K562 (cell line): ENCODE results near the gene CARS2. TPM values are rescaled to one million over a fixed set of nuclear protein-coding genes. Genes with fewer than 3 reads are reported as not detected.
"Not testable (repeated sequence)": the region's sequence is repeated elsewhere in the genome, so short reads cannot be mapped to it uniquely, and the experiment has no call there.

Experiments used
- ATAC-seq: fragments of 200-7000 bp; cut with Tn5 transposase; 3 replicates; pipeline ENCODE4 v1.9.1; 2020; ENCODE audit warnings: moderate library complexity
- BruUV-seq: library from RNA; stranded (reverse); fragments of 400-500 nt; replicated peaks from 2 replicates; lab custom pipeline; 2021; lab: Mats Ljungman, UMichigan
- CTCF ChIA-PET: fragments of 300-600 bp; formaldehyde crosslinking; extraction: SDS; loops from one replicate; lab custom pipeline; 2021; ENCODE audit warnings: low intra/inter-chr PET ratio; lab: Yijun Ruan, JAX
- POLR2A ChIA-PET: fragments of 300-600, 350-650 bp; sonication (Branson Sonifier 250); formaldehyde crosslinking; extraction: SDS; loops from one replicate; lab custom pipeline; 2021; ENCODE audit warnings: antibody characterized with exemption, inconsistent platforms; lab: Yijun Ruan, JAX
- DNase-seq, 4 experiments: peaks; one replicate each; pipeline versions ENCODE4 v3.0.0 to v3.0.0-alpha.2; 2011 to 2018; ENCODE audit warnings: low spot score in 3 of 4, mixed read lengths in 3 of 4; ENCODE audit errors: extremely low read depth in 1 of 4
- FAIRE-seq: peaks from 2 replicates; lab custom pipeline; 2011; peaks lifted over from hg19 to GRCh38; lab: Jason Lieb, UNC
- H2AFZ ChIP-seq: 2 replicates; pipeline ENCODE4 v1.6.0; 2011; ENCODE audit warnings: low read depth, low read length, control low read depth, inconsistent platforms
- H3K27ac ChIP-seq: fragments of 200-600 bp; 3 replicates; pipeline ENCODE4 v1.8.0; 2011; ENCODE audit warnings: low read depth, mild to moderate bottlenecking, control low read depth, inconsistent platforms, low read length, moderate library complexity, mixed read lengths; ENCODE audit errors: extremely low read depth
- H3K27me3 ChIP-seq, 2 experiments: fragments of 300-600 bp in 1 of 2; 2 replicates in 1 of 2; 3 replicates in 1 of 2; pipeline versions ENCODE4 v1.6.0 to v1.8.0; 2011; ENCODE audit warnings: inconsistent platforms in 2 of 2, low read length in 2 of 2, mild to moderate bottlenecking in 1 of 2, mixed read lengths in 1 of 2, moderate library complexity in 1 of 2; ENCODE audit not compliant: control insufficient read depth in 2 of 2, insufficient read depth in 2 of 2
- H3K36me3 ChIP-seq: fragments of 300-600 bp; 3 replicates; pipeline ENCODE4 v1.8.0; 2011; ENCODE audit warnings: mild to moderate bottlenecking, low read length, inconsistent platforms; ENCODE audit not compliant: control insufficient read depth, insufficient read depth
- H3K4me1 ChIP-seq, 2 experiments: fragments of 200-600 bp in 1 of 2; replicated peaks in 1 of 2; 2 replicates in 1 of 2; 3 replicates in 1 of 2; pipeline versions ENCODE4 v1.5.1 to v1.8.0; 2011; ENCODE audit warnings: inconsistent platforms in 2 of 2, low read length in 2 of 2, mild to moderate bottlenecking in 1 of 2, mixed read lengths in 1 of 2, moderate library complexity in 1 of 2; ENCODE audit not compliant: control insufficient read depth in 2 of 2, insufficient read depth in 2 of 2
- H3K4me2 ChIP-seq: 2 replicates; pipeline ENCODE4 v1.6.1; 2011; ENCODE audit warnings: low read length, control low read depth, inconsistent platforms, mixed read lengths; ENCODE audit not compliant: insufficient read depth
- H3K4me3 ChIP-seq: fragments of 200-600 bp; sonication (generic), shearing (Covaris generic); 2 replicates; pipeline ENCODE4 v1.5.1; 2016; ENCODE audit warnings: control low read depth, inconsistent platforms
- H3K79me2 ChIP-seq: fragments of 200-600 bp; 3 replicates; pipeline ENCODE4 v1.8.0; 2011; ENCODE audit warnings: low read length, inconsistent platforms; ENCODE audit not compliant: control insufficient read depth, insufficient read depth
- H3K9ac ChIP-seq, 2 experiments: 2 replicates each; pipeline versions ENCODE4 v1.6.0 to v1.6.1; 2011; ENCODE audit warnings: low read depth in 2 of 2, low read length in 2 of 2, control low read depth in 1 of 2, inconsistent platforms in 1 of 2, mild to moderate bottlenecking in 1 of 2, mixed read lengths in 1 of 2; ENCODE audit not compliant: insufficient read depth in 1 of 2
- H3K9me1 ChIP-seq: one replicate; pipeline ENCODE4 v1.6.0; 2011; ENCODE audit warnings: inconsistent platforms, mild to moderate bottlenecking, low read length, moderate library complexity; ENCODE audit not compliant: control insufficient read depth, insufficient read depth
- H3K9me3 ChIP-seq: replicated peaks from 2 replicates; pipeline ENCODE4 v1.5.1; 2011; ENCODE audit warnings: low read depth, low read length, inconsistent platforms; ENCODE audit not compliant: control insufficient read depth, insufficient read depth
- H4K20me1 ChIP-seq: replicated peaks from 2 replicates; pipeline ENCODE4 v1.6.1; 2011; ENCODE audit warnings: low read length, inconsistent platforms, mixed read lengths; ENCODE audit not compliant: control insufficient read depth, insufficient read depth
- CC2D1A ChIP-seq: fragments of 450-650 bp; IDR thresholded peaks from 2 replicates; pipeline ENCODE4 v1.6.1; 2017; ENCODE audit warnings: mild to moderate bottlenecking
- ETV6 ChIP-seq, 3 experiments: fragments of 150-350 bp in 1 of 3; sonication (generic) in 1 of 3; formaldehyde crosslinking in 1 of 3; IDR thresholded peaks; 2 replicates each; pipeline versions ENCODE4 v1.6.1 to v1.8.0; 2014 to 2022; ENCODE audit warnings: borderline replicate concordance in 2 of 3, low read depth in 2 of 3, antibody characterized with exemption in 1 of 3, low read length in 1 of 3, mild to moderate bottlenecking in 1 of 3, missing genetic modification reagents in 1 of 3
- ID3 ChIP-seq, 2 experiments: fragments of 250-450 bp in 1 of 2; fragments of 450-650 bp in 1 of 2; sonication (Bioruptor Pico) in 1 of 2; IDR thresholded peaks; 2 replicates each; pipeline versions ENCODE4 v1.6.1 to v1.8.0; 2016 to 2021; ENCODE audit warnings: mild to moderate bottlenecking in 2 of 2, moderate library complexity in 2 of 2, missing compliant biosample characterization in 1 of 2, missing genetic modification characterization in 1 of 2
- KLF1 ChIP-seq: fragments of 450-650 bp; IDR thresholded peaks from 2 replicates; pipeline ENCODE4 v1.6.1; 2016; ENCODE audit warnings: missing genetic modification characterization, missing compliant biosample characterization
- PYGO2 ChIP-seq: fragments of 450-650 bp; IDR thresholded peaks from 2 replicates; pipeline ENCODE4 v1.6.1; 2016; ENCODE audit warnings: mild to moderate bottlenecking, missing genetic modification characterization, moderate library complexity, missing compliant biosample characterization
- RB1 ChIP-seq: fragments of 450-650 bp; IDR thresholded peaks from 2 replicates; pipeline ENCODE4 v1.6.1; 2017; ENCODE audit warnings: low read depth, mild to moderate bottlenecking
- THRA ChIP-seq: fragments of 450-650 bp; IDR thresholded peaks from 2 replicates; pipeline ENCODE4 v1.6.1; 2017; ENCODE audit warnings: mild to moderate bottlenecking, moderate library complexity
- TRIM25 ChIP-seq: fragments of 450-650 bp; IDR thresholded peaks from 2 replicates; pipeline ENCODE4 v1.7.0; 2016; ENCODE audit warnings: borderline replicate concordance
- ZNF165 ChIP-seq: fragments of 250-450 bp; sonication (Bioruptor Pico); IDR thresholded peaks from 2 replicates; pipeline ENCODE4 v1.4.0; 2020; ENCODE audit warnings: borderline replicate concordance
- ZNF436 ChIP-seq: fragments of 250-450, 450-650 bp; sonication (Bioruptor Pico); formaldehyde crosslinking; IDR thresholded peaks from 2 replicates; pipeline ENCODE4 v1.7.0; 2020; ENCODE audit warnings: mild to moderate bottlenecking
- WGBS: fragments of 100-300 bp; shearing (Covaris generic); methylation state at CpG from one replicate; pipeline ENCODE4 v1.1.6; 2016; ENCODE audit warnings: low coverage, mixed read lengths; ENCODE audit not compliant: insufficient coverage; ENCODE audit errors: missing lambda C conversion rate; 5-methylcytosine and 5-hydroxymethylcytosine counted together
- in situ Hi-C: fragments of 300-500 bp; cut with MboI; formaldehyde crosslinking; loops from 4 replicates; pipeline ENCODE4 v1.15.0; 2018; ENCODE audit warnings: inconsistent platforms, mixed read lengths
- intact Hi-C: fragments of 100-400 bp; cut with micrococcal nuclease; formaldehyde crosslinking; loops from 2 replicates; pipeline ENCODE4 v1.14.2; 2022
- polyA plus RNA-seq, 8 experiments: library from polyadenylated mRNA; depleted of rRNA in 4 of 8; stranded (reverse) in 5 of 8; unstranded in 3 of 8; fragments of >200 nt; fragmentation: Nextera tagmentation in 2 of 8; fragmentation: Illumina TruSeq in 1 of 8; extraction: Ambion mirVana in 2 of 8; extraction: Trizol in 1 of 8; gene quantifications; 2 replicates each; pipeline versions ENCODE4 v1.2.1 to v1.2.3, GENCODE V29; 2011 to 2014; ENCODE audit warnings: inconsistent platforms in 1 of 8, missing spikeins in 1 of 8
- total RNA-seq, 7 experiments: library from RNA; depleted of rRNA in 6 of 7; stranded (reverse); fragments of >200 nt in 6 of 7; fragmentation: Illumina TruSeq in 2 of 7; extraction: Trizol in 2 of 7; gene quantifications; 2 replicates each; pipeline versions ENCODE4 v1.2.1 to v1.2.3, GENCODE V29; 2011 to 2021; ENCODE audit warnings: low replicate concordance in 1 of 7

Gene CARS2
- total and polyA plus RNA-seq, 9 of the 15 experiments (the other 6 are each of a cell fraction or from before 2014, with no cell fraction given): 1.7 to 37.4 (median 30.5) TPM

- Histone ChIP-seq H3K36me3 (peaks cover 44% of the 10 kb centered on the region; the same call in 1 of the 3 replicates), H3K27ac (no peak overlapping the region), H3K9ac (no peak overlapping the region), H3K9me1 (no peaks in the 10 kb centered on the region), H3K27me3 (no peaks in the 10 kb centered on the region), H3K4me2 (no peak overlapping the region), H3K4me1 (no peaks in the 10 kb centered on the region), H4K20me1 (no peaks in the 10 kb centered on the region), H3K4me3 (no peak overlapping the region), H3K9me3 (no peaks in the 10 kb centered on the region), H2AFZ (no peak overlapping the region), H3K79me2 (no peaks in the 10 kb centered on the region)
- intact Hi-C loops: no loop called here
- no TSS peak for BruUV-seq
- in situ Hi-C loops: no loop called here
- ChIA-PET POLR2A (no interaction called here), CTCF (no interaction called here)
- DNase-seq: no peak
- 77% methylated on average over 5 of the region's 10 CpGs for WGBS
- no peak for FAIRE-seq
- TF ChIP-seq PYGO2 (no peak), ETV6 (IDR thresholded peaks at IDR 0.05; ENCODE audit: borderline replicate concordance in 1 of 2, low read depth in 2 of 2, low read length in 1 of 2) (no peak), ETV6 (CRISPR knock-in tag; IDR thresholded peaks at IDR 0.05; ENCODE audit: borderline replicate concordance) (no peak), TRIM25 (no peak), RB1 (no peak), ZNF165 (CRISPR knock-in tag) (no peak), ID3 (CRISPR knock-in tag; IDR thresholded peaks at IDR 0.05) (no peak), ID3 (tag; IDR thresholded peaks at IDR 0.05) (no peak), THRA (no peak), KLF1 (tag) (no peak), CC2D1A (no peak), ZNF436 (CRISPR knock-in tag) (no peak)
- no peak for ATAC-seq
Measured at GRCh38 chr13:110696776-110697175, 9.1 kb downstream of the CARS2 start.

GRCh38 chr13:110695774-110696173 lies 10.1 kb downstream of the CARS2 start:
- CTCF ChIA-PET, ATAC-seq, DNase-seq, intact Hi-C loops, FAIRE-seq, H3K4me2 ChIP-seq, H3K79me2 ChIP-seq, H3K9me1 ChIP-seq, H3K27ac ChIP-seq, in situ Hi-C loops, H3K27me3 ChIP-seq, H3K9ac ChIP-seq, H4K20me1 ChIP-seq, BruUV-seq, H2AFZ ChIP-seq, POLR2A ChIA-PET, H3K4me1 ChIP-seq, H3K9me3 ChIP-seq, H3K4me3 ChIP-seq: not testable (repeated sequence)
- 87% methylated on average over 5 of the region's 7 CpGs for WGBS
- peaks cover 39% of the 10 kb centered on the region; the same call in 1 of the 3 replicates for H3K36me3 ChIP-seq
